GM18517 (cell line): ENCODE measurements around the gene GLB1L3.
"Not testable (repeated sequence)": the region's sequence is repeated elsewhere in the genome, so short reads cannot be mapped to it uniquely, and the experiment has no call there.

Experiments used
- ATAC-seq: cut with Tn5 transposase; IDR thresholded peaks from one replicate; pipeline ENCODE4 v1.9.1; 2021; ENCODE audit warnings: mild to moderate bottlenecking, moderate library complexity; ENCODE audit not compliant: unreplicated experiment

Gene GLB1L3

DNA sequence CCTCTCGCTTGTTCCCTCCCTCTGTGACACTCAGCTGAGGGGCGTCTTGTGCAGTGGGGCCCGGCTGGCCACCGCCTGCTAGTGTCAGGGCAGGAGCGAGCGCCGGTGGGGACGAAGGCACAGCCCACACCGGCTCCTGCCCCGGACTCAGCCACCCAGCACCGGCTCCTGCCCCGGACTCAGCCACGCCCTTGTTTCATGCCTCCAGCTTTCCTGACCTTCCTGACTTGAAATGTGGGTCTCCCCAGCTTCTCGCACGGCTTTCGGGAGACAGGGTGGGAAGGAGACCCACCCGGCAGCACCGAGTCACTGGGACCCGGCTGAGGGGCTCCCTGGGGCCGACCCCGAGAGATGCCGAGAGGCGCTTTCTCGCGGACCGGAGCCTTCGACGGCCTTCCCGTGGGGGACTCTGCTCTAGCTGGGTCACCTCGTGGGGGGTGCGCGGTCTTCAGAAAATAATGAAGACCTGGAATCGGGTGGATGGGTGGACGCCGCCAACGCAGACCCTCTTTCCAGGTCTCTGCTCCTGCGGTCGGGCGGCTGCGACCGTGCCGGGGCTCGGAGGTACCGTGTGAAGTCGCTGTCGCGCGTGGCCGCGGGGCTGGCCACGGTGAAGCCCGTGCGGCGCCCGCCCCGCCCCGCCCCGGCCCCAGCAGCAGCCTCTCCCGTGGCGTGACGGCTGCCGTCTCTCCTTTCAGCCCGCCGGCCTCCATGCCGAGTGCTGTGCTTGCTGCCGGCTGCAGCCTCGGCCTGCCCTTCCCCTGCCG, 65.8 kb downstream of the GLB1L3 start:
- no peak for ATAC-seq

DNA sequence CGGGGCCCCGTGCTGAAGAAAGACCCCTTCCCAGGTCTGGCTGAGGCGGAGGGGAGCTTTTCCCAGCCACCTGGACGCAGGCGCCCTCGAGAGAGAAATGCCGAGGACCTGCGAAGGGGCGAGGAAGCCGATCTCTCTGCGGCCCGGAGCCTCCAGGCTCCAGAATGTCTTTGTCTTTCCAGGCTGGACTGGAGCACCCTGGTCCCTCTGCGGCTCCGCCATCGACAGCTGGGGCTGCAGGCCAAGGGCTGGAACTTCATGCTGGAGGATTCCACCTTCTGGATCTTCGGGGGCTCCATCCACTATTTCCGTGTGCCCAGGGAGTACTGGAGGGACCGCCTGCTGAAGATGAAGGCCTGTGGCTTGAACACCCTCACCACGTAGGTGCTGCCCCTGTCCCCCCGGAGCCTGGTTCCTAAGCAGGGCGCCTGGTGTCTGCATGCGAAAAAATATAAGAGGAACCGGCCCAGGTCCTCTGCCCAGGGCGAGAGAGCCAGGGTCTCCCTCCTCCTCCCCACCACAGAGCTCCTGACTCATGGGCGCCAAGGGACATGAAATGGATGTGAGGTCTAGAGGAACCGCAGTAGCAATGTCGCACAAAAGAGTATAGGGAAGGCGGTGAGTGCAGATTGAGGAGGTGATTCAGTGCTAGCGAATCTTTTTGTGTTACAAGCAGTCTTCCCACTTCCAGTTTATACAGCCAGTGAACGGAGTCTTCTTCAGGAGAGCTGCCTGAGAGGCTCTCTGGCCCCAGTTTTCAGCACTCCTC, 66.6 kb downstream of the GLB1L3 start:
- ATAC-seq, result no peak

DNA sequence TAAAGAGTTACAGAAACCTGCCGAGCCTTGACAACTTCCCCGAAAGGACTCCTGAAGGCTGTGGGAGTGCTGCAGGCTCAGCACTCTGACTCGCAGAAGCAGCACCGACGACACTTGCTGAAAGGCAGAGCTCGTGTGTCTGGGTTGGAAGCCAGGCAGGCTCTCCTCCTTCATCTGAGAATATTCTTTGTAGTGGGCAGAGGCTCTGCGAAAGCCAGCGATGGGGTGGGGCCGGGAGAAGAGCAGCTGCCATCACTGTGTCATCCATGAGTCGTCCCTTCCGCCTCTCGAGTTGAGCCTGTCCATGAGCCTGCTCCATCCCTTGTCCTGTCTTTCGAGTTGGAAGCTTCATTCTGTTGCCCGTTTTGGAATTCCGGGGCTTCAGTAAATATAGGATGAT, 67.5 kb downstream of the GLB1L3 start:
- no peak for ATAC-seq

DNA sequence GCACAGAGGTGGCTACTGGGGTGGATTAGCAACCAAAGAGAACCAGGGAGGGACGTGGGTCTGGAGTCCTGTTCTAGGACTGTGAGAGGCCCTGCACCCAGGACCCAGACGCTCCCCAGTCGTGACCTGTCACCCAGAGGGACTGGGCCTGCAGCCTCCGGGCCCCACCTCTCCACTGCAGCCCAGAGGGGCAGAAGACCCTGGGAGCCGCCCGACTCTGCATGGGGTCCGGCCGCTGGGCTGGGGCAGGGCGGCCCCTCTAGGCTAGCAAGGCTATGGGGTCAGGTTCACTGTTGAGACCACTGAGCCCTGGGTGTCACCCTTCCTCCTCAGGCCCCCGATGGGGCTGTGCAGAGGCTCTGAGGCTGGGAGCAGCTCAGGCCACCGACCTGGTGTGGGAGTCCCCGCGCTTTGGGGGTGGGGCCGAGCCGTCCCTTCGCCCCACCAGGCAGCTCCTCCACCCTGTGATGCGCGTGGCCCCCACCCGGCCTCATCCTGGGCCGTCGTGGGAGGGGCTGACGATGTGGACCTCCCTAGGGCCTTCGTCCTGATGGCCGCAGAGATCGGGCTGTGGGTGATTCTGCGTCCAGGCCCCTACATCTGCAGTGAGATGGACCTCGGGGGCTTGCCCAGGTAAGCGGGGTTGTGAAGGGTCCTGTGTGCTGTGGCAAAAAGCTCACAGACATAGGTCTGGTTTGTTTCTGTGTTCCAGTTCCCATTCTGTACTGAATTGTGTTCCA, 68.5 kb downstream of the GLB1L3 start:
- ATAC-seq, result not testable (repeated sequence)

DNA sequence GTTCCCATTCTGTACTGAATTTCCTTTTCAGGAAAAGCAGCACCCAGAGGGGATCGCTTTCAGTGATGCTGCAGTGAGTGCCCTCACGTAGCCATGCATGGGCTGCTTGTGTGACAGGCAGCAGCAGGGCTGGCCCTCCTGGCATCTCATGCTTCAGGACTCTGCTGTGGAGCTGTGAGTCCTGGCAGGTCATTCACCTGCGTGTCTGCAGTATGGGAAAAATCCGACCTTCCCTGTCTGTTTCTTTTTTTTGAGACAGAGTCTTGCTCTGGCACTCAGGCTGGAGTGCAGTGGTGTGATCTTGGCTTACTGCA, 69.0 kb downstream of the GLB1L3 start:
- no peak for ATAC-seq

DNA sequence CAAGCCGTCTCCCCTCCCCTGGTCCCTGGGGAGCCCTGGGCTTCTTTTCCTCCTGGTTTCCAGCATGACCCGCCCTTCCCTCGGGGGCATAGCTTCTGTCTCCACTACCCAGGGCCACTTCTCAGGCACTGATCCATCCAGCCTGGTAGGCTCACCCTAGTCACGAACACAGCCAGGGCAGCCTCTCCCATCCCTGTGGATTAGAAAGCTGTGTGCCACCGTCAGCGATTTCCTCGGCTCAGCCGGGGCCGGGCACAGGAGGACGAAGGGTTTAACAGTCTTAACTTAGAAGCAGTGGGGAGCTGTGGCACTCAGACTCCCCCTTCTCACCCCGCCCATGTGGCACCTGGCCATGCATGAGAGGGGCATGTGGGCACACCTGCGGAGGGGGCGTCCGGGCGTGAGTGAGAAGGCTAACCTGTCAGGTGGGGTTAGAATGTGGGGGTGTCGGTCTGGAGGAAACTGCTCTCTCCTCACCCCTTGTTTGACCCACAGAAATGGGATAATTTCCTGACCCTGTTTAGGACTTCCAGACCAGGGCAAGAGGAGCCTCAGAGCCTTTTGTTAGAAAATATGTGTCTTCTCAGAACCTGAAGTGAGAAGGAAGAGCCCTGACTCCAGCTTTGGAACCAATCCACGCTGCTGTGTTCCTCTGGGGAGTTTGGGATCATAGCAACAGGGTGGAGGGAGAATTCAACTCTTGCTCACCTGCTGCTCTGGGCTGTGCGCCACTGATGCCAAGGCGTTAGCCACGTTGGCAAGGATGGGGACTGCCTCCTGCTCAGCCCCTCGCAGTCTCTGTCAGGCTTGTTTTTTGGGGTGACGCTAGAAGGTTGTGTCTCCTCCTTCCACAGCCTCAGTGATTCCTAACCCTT, 70.2 kb downstream of the GLB1L3 start:
- no peak for ATAC-seq

DNA sequence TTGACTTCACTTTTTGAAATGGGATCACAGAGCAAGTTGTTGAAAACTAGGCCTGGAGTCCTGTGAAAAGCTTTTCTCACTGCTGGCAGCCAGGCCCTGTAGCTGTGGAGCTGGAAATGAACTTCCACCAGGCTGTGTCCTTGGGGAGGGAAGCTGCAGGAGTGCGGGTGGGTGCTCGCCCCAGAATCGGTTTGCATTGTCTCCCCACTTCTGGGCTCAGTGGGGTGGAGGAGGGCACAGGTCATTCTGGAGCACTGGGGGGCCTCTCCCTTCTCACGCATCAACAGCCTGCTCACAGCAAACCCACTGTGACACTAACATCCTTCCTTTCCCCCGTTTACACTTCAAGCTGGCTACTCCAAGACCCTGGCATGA, 70.8 kb downstream of the GLB1L3 start:
- no peak for ATAC-seq

DNA sequence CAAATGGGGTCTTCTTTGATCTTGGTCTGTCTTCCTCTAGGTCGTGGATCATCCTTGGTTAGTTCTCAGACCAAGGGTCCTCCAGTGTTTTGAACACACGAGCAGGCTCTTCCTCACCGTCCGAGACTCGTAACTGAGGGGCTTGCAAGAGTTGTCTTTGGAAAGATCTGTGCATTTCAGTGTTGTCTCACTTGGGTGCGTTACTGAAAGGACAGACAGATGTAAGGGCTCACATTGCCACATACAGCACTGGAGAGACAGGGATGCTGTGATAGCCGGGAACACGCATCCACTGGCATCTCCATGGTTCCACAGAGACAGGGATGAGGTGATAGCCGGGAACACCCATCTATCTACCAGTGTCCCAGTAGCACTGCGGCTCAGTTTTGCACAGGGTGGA, 71.3 kb downstream of the GLB1L3 start:
- ATAC-seq, result no peak

DNA sequence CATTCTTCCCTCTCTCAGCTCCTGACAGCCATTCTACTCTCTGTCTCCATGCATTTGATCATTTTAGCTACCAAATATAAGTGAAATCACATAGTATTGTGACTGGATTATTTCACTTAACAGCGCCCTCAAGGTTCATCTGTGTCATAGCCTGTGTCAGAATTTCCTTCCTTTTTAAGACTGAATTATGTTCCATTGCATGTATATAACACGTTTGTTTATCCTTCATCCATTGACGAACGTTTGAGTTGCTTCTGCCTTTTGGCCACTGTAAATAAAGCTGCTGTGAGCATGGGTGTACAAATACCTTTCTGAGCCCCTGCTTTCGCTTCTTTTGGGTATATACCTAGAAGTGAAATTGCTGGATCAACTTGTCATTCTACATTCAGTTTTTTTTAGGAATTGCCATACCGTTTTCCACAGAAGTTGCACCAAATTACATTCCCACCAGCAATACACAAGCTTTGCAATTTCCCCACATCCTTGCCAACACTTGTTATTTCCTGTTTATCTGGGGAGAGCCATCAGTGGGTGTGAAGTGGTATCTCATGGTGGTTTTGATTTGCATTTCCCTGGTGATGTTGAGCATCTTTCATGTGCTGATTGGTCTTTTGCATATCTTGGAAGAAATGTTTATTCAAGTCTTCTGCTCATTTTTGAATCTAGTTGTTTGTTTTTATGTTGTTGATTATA, 73.1 kb downstream of the GLB1L3 start:
- ATAC-seq, result no peak

DNA sequence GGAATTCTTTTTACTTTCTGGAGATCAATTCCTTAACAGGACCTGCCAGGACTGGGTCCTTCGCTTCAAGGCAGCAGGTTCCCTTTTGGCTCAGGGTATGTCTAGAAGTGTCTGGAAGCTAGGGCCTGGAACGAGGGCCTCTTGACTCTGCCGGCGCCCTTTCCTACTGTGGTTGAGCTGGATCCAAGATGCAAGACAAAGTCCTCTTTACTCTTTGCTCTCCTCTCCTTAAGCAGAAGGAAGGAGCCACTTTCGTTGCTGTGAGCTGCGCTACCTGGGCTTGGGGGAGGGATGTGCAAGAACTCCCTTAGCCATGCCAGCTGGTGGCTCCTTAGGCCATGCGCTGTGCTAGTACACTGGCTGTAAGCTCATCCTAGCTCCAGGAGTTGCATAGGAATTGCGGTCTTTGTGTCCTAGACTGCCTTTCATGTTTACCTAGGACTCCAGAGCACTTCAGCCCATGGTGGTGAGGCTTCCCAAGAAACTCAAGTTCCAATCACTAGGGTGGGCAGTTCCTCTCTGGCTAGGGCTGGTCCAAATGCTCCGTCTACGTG, 73.7 kb downstream of the GLB1L3 start:
- no peak for ATAC-seq

DNA sequence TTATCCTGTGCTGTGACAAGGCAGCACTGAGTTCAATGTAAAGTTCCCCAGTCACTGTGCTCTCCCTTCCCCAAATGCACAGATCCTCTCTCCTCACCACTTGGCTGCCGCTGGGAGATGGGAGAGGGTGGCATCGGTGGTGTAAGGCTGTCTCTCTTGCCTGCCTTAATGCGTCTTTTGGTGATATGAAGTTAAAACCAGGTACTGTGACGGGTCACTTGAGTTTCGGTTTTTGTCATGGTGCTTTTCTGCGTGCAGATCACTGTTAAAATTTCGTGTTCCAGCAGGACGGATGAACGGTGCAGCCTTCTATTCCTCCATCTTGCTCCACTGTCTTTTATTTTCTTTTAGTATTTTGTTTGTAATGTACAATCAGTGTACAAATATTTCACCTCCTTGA, 74.2 kb downstream of the GLB1L3 start:
- no peak for ATAC-seq

DNA sequence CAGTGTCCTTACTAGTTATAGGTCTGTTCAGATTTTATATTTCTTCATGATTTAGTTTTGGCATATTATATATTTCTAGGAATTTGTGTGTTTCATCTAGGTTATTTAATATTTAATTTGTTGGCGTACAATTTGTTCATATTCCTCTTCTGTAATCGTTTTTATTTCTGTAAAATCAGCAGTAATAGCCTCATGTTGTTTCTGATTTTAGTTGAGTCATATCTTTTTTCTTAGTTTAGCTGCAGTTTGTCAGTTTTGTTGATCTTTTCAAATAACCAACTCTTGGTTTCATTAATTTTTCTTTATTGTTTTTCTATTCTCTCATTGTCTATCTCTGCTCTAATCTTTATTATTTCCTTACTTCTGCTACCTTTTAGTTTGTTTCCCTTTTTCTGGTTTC, 75.9 kb downstream of the GLB1L3 start:
- ATAC-seq, result no peak

DNA sequence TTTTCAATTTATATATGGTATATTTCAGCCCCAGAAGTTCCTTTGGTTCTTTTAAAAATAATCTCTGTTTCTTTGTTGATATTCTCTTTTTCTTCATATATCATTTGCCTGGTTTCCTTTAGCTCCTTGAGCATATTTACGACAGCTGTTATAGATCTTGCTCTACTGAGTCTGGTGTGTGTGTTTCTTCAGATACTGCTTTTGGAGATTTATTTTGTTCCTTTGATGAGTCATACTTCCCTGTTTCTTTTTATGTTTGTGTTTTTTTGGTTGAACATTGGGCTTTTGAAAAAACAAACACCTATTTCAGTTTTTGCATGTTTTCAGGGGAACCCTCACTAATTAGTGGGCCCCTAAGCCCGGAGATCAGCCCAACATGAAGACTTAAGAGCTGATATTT, 79.0 kb downstream of the GLB1L3 start:
- no peak for ATAC-seq

DNA sequence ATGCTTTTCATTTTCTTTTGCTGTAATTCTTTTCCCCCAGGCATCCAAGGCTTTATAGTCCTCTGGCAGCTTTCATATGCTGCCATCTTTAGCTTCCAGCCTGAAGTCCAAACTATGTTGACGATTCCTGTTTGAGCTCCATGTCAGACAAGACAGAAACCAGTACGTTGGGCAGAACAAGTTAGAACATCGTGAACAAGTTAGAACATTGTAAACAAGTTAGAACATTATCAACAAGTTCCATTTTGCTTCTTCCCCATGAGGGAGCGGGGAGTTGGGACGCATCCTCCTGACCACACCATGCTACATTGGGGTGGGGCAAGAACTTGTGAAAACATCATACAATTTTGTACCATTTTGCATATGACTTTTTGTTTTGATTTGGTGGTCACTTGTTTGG, 79.5 kb downstream of the GLB1L3 start:
- ATAC-seq, result no peak

DNA sequence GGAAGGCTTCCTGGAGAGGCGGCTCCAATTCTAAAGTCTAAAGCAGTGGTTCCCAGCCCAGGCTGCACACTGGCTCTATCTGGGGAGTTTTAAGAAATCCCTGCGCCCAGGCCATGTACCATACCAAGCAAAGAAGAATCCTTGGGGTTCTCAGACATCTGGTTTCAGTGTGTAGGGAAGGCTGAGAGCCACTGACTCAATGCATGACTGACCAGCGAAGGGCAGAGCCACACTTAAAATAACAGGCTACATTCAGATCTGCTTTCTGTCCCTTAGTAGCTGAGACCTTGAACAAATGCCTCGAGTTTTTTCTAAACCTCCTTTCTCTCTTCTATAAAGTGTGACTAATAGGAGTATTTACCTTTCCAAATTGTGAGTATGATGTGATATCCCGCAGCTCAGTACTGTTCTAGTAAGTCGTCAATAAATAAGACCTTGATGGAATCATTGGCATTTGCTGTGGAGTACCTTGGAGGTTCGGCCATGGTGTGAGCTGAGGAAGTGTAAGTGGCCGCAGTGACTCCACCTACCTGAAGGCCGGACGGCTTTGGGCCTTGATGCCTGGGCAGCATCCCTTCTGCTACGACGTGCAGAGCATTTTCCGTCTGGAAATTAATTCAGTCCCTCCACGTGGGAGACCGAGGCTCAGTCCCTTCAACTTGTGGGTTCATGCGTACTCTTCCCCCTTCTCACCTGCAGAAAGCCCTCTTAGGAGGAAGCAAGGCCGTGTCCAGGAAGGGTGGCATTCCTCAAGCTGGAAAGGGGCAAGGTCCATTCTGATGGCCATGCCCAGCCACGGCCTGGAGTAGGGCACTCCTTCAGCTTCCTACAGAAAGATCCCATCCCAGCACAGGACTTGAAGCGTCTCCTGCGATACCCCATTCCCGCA, 80.7 kb downstream of the GLB1L3 start:
- no peak for ATAC-seq

DNA sequence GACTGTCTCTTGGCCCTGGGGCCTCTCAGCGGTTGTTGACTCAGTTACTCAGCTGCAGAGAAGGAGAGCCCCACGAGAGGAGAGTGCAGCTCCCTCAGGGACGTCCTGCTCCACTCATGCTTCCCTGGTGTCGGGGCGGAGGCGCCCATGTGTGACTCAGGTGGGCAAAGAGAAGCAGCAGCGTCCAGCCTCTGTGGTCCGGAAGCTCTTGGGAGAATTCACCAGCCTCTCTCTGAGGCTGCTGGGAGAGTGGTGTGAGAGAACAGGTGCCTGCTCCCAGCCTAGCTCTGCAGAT, 81.3 kb downstream of the GLB1L3 start:
- no peak for ATAC-seq

DNA sequence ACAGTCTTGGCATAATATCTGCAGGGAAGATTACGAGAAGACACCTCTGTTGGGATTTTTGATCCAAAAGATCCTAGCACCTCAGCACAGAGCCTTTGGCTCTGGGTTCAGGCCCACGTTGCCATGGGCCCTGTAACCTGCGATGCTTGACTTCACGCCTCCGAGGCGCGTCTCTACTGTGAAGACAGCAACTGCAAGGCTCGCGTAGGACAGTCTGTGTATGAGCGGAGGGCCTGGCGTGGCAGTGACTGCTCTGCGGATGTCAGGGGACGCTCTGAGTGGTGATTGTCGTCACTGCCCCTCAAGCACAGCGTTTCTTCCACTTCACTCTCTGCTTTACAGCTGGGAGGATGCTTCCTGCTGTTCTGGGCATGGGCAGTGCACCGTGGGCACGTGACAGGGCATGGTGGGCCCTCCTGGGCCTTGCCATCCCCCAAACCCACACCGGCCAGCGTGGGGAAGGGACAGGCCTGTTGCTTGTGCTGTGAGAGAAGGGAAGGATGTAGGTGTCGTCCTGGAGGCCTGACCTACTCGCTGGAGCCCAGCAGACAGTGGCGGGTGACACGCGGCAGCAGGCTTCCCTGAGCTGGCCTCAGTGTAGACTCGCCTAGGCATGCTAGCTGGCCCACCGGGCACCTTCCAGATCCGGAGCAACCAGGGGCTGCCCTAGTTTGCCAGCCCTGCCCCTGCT, 82.1 kb downstream of the GLB1L3 start:
- ATAC-seq, result no peak

DNA sequence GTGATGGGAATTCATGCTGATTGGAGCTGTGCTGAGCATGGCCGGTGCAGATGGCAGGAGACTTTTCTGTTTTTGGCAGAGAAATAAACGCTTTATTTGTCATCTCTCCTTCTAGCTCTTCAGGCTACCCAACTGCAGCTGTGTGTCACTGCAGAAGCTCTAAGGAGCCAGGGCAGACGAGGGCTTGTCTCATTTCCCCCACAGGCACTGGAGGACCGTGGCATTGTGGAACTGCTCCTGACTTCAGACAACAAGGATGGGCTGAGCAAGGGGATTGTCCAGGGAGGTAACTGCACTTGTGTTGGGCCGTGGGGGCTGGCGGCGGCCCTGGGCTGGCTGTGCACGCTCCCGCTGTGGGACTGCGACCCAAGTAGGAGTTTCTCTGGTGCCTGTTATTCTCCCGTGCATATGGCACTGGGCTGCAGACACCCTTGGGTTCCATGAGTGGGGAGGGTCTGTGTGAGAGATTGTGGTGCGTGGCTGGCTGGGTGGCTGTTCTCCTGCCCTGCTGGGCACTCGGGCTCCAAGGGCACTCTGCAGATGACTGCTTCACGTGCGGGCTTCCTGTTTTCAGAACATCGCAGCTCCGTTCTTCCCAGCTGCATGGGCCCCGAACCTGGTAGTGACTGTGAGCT, 82.8 kb downstream of the GLB1L3 start:
- no peak for ATAC-seq
